Ishikawa (cell line): Measurements from ENCODE around the gene TNNI3K.

Source experiments
- CEBPB ChIP-seq: IDR thresholded peaks from 2 replicates; pipeline ENCODE4 v1.6.1; 2012
- CREB1 ChIP-seq: IDR thresholded peaks from 2 replicates; pipeline ENCODE4 v1.6.1; 2012; ENCODE audit warnings: low read depth
- EGR1 ChIP-seq: IDR thresholded peaks from 2 replicates; pipeline ENCODE4 v1.6.1; 2012
- EP300 ChIP-seq: IDR thresholded peaks from 2 replicates; pipeline ENCODE4 v1.6.1; 2012; ENCODE audit warnings: borderline replicate concordance
- FOXM1 ChIP-seq: IDR thresholded peaks from 2 replicates; pipeline ENCODE4 v1.6.1; 2012; ENCODE audit warnings: low read depth, borderline replicate concordance
- NFIC ChIP-seq: IDR thresholded peaks from 2 replicates; pipeline ENCODE4 v1.6.1; 2012
- RAD21 ChIP-seq: IDR thresholded peaks from 2 replicates; pipeline ENCODE4 v1.6.1; 2012; ENCODE audit warnings: low read depth
- REST ChIP-seq: IDR thresholded peaks from 2 replicates; pipeline ENCODE4 v1.6.1; 2012; ENCODE audit warnings: low read depth, mild to moderate bottlenecking
- TAF1 ChIP-seq: IDR thresholded peaks from 2 replicates; pipeline ENCODE4 v1.6.1; 2012; ENCODE audit warnings: low read depth, mild to moderate bottlenecking
- TCF12 ChIP-seq: IDR thresholded peaks from 2 replicates; pipeline ENCODE4 v1.6.1; 2012; ENCODE audit warnings: low read depth
- TEAD4 ChIP-seq: IDR thresholded peaks from 2 replicates; pipeline ENCODE4 v1.6.1; 2012
- USF1 ChIP-seq: IDR thresholded peaks from 2 replicates; pipeline ENCODE4 v1.6.1; 2012
- YY1 ChIP-seq: IDR thresholded peaks from 2 replicates; pipeline ENCODE4 v1.6.1; 2012; ENCODE audit warnings: low read depth
- ZBTB7A ChIP-seq: IDR thresholded peaks from 2 replicates; pipeline ENCODE4 v1.6.1; 2012; ENCODE audit warnings: low read depth
- TF ChIP-seq, protein P1 (sequence below): IDR thresholded peaks from 2 replicates; pipeline ENCODE4 v1.6.1; 2012

Gene TNNI3K

DNA sequence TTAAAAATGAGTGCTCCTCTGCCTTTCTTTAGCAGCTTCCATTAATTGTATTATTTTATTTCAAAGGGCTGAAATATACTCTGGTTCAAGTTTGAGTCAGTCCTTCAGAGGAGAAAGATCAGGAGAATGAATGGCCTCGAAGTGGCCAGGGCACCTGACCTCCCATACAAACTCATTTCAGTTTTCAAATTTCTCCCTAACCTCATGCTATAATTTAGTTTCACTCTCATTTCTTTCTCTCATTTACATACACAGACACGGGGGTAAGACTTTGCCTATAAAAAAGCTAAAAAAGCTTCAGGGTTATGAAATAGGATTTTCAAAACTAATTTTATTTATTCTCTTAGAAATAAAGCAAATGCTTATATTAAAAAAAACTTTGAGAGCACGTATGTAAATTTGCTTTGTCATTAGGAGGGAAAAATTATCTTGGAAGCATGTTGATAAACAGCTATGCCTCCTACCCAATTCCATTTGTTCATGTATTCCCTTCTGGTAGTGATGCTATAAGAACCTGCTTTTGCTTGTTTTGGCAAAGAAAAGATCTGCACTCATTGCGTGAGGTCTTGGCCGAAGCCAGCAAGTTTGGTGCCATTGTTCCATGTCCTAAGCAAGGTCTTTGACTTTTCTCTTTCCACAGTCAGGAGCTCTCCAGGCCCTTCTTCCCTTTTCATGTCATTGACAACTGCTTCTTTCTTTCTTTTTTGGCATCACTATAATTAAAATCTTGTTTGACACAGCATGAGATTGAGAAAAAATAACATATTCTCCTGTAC, 357.6 kb downstream of the TNNI3K start:
- TF ChIP-seq, protein P1, sequence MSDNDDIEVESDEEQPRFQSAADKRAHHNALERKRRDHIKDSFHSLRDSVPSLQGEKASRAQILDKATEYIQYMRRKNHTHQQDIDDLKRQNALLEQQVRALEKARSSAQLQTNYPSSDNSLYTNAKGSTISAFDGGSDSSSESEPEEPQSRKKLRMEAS = no peak
- TF ChIP-seq CREB1 (no peak), YY1 (no peak), NFIC (no peak), REST (no peak), RAD21 (no peak), EGR1 (no peak), CEBPB (no peak), TEAD4 (no peak), TCF12 (no peak), ZBTB7A (no peak), USF1 (no peak), TAF1 (no peak), EP300 (no peak), FOXM1 (no peak)
